Measurements from ENCODE around the gene TSC2.

GRCh38 chr16:2019518-2019920, 28.3 kb upstream of the TSC2 start, which contains the start of gene NPW:
- TF ChIP-seq JUND (IDR thresholded peaks at IDR 0.05) (no peak), CTCF (IDR thresholded peaks at IDR 0.05; ENCODE audit: low read depth, low read length, missing input control) (no peak)

Measured in liver (tissue), 3 donors.